A673 (cell line): ENCODE data around the gene CKS2.

Experiments
- EZH2 ChIP-seq: fragments of 200-600 bp; sonication (generic); IDR thresholded peaks from 2 replicates; pipeline ENCODE4 v1.6.1; 2017; ENCODE audit warnings: borderline replicate concordance, low read depth, mild to moderate bottlenecking, mixed read lengths, antibody characterized with exemption, low read length; ENCODE audit not compliant: poor library complexity, severe bottlenecking
- TF ChIP-seq, protein P1 (sequence below): fragments of 300-800, 200-600 bp; sonication (generic); conservative IDR thresholded peaks from 2 replicates; pipeline ENCODE4 v1.5.1; 2017; ENCODE audit warnings: low read depth, mild to moderate bottlenecking, antibody characterized with exemption, low read length, moderate library complexity, mixed read lengths

DNA sequence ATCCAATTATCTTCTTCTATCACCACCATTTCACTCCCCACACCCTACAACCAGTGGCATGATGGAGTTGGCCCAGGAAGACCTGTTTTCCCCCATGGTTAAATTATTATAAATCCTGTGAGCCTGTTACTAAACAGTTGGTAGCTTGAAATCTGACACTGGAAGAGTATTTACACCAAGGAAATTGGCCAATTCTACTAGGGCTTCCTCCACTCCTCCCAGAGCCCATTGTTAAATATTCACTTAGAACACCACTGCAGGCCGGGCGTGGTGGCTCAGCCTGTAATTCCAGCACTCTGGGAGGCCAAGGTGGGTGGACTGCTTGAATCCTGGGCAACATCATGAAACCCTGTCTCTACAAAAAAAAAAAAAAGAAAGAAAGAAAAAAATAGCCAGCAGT lies 32.4 kb upstream of the CKS2 start:
- TF ChIP-seq, protein P1, sequence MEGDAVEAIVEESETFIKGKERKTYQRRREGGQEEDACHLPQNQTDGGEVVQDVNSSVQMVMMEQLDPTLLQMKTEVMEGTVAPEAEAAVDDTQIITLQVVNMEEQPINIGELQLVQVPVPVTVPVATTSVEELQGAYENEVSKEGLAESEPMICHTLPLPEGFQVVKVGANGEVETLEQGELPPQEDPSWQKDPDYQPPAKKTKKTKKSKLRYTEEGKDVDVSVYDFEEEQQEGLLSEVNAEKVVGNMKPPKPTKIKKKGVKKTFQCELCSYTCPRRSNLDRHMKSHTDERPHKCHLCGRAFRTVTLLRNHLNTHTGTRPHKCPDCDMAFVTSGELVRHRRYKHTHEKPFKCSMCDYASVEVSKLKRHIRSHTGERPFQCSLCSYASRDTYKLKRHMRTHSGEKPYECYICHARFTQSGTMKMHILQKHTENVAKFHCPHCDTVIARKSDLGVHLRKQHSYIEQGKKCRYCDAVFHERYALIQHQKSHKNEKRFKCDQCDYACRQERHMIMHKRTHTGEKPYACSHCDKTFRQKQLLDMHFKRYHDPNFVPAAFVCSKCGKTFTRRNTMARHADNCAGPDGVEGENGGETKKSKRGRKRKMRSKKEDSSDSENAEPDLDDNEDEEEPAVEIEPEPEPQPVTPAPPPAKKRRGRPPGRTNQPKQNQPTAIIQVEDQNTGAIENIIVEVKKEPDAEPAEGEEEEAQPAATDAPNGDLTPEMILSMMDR = no peak
- TF ChIP-seq EZH2 = no peak
